Ovary (tissue), 3 donors: ENCODE results near the gene GPC6.

Experiments
- CTCF ChIP-seq, 3 donors: fragments of 450-650 bp in 2 of 3; fragments of 200-600 bp in 1 of 3; IDR thresholded peaks; one replicate each; pipeline versions ENCODE4 v1.5.1 to v1.8.0; 2016 to 2022; ENCODE audit warnings: antibody characterized with exemption in 3 of 3, mild to moderate bottlenecking in 1 of 3
- EP300 ChIP-seq: sonication (generic); formaldehyde crosslinking; IDR thresholded peaks from one replicate; pipeline ENCODE4 v1.6.1; 2017; ENCODE audit warnings: antibody characterized with exemption
- donor health status: DM: no; HTN: no; CAD: no.

GRCh38 chr13:93729383-93729782 is 502.8 kb downstream of the GPC6 start:
- TF ChIP-seq CTCF (IDR thresholded peaks at IDR 0.05), result no peak
- no peak for TF ChIP-seq EP300
